HepG2 (cell line): ENCODE data around the gene ANKRD35. TPM values are rescaled to one million over a fixed set of nuclear protein-coding genes. Genes with fewer than 3 reads are reported as not detected.

ENCODE experiments used
- MATR3 ChIP-seq: sonication (generic); formaldehyde crosslinking; IDR thresholded peaks from 2 replicates; pipeline ENCODE4 v1.4.0; 2020; ENCODE audit warnings: missing genetic modification reagents
- NFE2 ChIP-seq: sonication (generic); formaldehyde crosslinking; IDR thresholded peaks from 2 replicates; pipeline ENCODE4 v1.4.0; 2020; ENCODE audit warnings: missing genetic modification reagents
- PAXIP1 ChIP-seq: sonication (generic); formaldehyde crosslinking; conservative IDR thresholded peaks from 2 replicates; pipeline ENCODE4 v1.4.0; 2020; ENCODE audit warnings: mild to moderate bottlenecking, missing genetic modification reagents, moderate library complexity
- PRMT3 ChIP-seq: sonication (generic); formaldehyde crosslinking; IDR thresholded peaks from 2 replicates; pipeline ENCODE4 v1.8.1; 2022; ENCODE audit warnings: low read depth, mild to moderate bottlenecking, moderate library complexity, missing genetic modification reagents, borderline replicate concordance
- RXRA ChIP-seq: sonication (generic); formaldehyde crosslinking; IDR thresholded peaks from 2 replicates; pipeline ENCODE4 v1.5.1; 2020; ENCODE audit warnings: missing genetic modification reagents
- SYNCRIP ChIP-seq: fragments of 200-400 bp; formaldehyde crosslinking; IDR thresholded peaks from 2 replicates; pipeline ENCODE4 v1.6.1; 2018; ENCODE audit warnings: mild to moderate bottlenecking, low read depth, low read length; ENCODE audit not compliant: insufficient read depth
- U2AF2 ChIP-seq: fragments of 200-400 bp; formaldehyde crosslinking; IDR thresholded peaks from 2 replicates; pipeline ENCODE4 v1.6.1; 2017; ENCODE audit warnings: low read depth, mild to moderate bottlenecking, low read length
- XRCC5 ChIP-seq: fragments of 200-400 bp; formaldehyde crosslinking; optimal IDR thresholded peaks from 2 replicates; pipeline ENCODE3; 2017; ENCODE audit warnings: mild to moderate bottlenecking, low read length
- ZBTB25 ChIP-seq: IDR thresholded peaks from 2 replicates; pipeline ENCODE4 v1.6.1; 2018; ENCODE audit warnings: missing genetic modification reagents
- ZFP90 ChIP-seq: sonication (generic); formaldehyde crosslinking; IDR thresholded peaks from 2 replicates; pipeline ENCODE4 v1.8.0; 2022; ENCODE audit warnings: missing genetic modification reagents, mild to moderate bottlenecking, inconsistent platforms, borderline replicate concordance
- ZKSCAN8 ChIP-seq: IDR thresholded peaks from 2 replicates; pipeline ENCODE4 v1.6.1; 2016; ENCODE audit warnings: borderline replicate concordance, missing genetic modification reagents, missing compliant biosample characterization
- ZNF335 ChIP-seq: sonication (generic); formaldehyde crosslinking; IDR thresholded peaks from 2 replicates; pipeline ENCODE4 v1.4.0; 2020; ENCODE audit warnings: missing genetic modification reagents
- ZNF337 ChIP-seq: sonication (generic); formaldehyde crosslinking; IDR thresholded peaks from 2 replicates; pipeline ENCODE4 v1.5.1; 2020; ENCODE audit warnings: missing genetic modification reagents, low read depth, mild to moderate bottlenecking, borderline replicate concordance
- ZNF577 ChIP-seq: sonication (generic); formaldehyde crosslinking; IDR thresholded peaks from 2 replicates; pipeline ENCODE4 v1.4.0; 2020; ENCODE audit warnings: mild to moderate bottlenecking, low read depth, missing genetic modification reagents, borderline replicate concordance
- ZNF790 ChIP-seq: sonication (generic); formaldehyde crosslinking; IDR thresholded peaks from 2 replicates; pipeline ENCODE4 v1.8.0; 2022; ENCODE audit warnings: missing genetic modification reagents, mild to moderate bottlenecking, borderline replicate concordance
- ZNF878 ChIP-seq: sonication (generic); formaldehyde crosslinking; IDR thresholded peaks from 2 replicates; pipeline ENCODE4 v1.8.1; 2023; ENCODE audit warnings: mild to moderate bottlenecking, missing genetic modification reagents, moderate library complexity
- ZSCAN30 ChIP-seq: sonication (generic); formaldehyde crosslinking; IDR thresholded peaks from 2 replicates; pipeline ENCODE4 v1.5.0; 2020; ENCODE audit warnings: mild to moderate bottlenecking, missing genetic modification reagents
- ZSCAN5A ChIP-seq: sonication (generic); formaldehyde crosslinking; IDR thresholded peaks from 2 replicates; pipeline ENCODE4 v1.8.0; 2022; ENCODE audit warnings: mild to moderate bottlenecking, missing genetic modification reagents, borderline replicate concordance
- ZXDC ChIP-seq: sonication (generic); formaldehyde crosslinking; IDR thresholded peaks from 2 replicates; pipeline ENCODE4 v1.5.0; 2020; ENCODE audit warnings: mild to moderate bottlenecking, missing genetic modification reagents
- polyA plus RNA-seq, 8 experiments: library from polyadenylated mRNA; depleted of rRNA in 3 of 8; stranded (reverse) in 7 of 8; unstranded in 1 of 8; fragments of >200 nt; fragmentation: Illumina TruSeq in 4 of 8; extraction: Trizol in 4 of 8; gene quantifications; 2 replicates each; pipeline versions ENCODE4 v1.2.1 to v1.2.3, GENCODE V29; 2011 to 2016; ENCODE audit warnings: low read depth in 4 of 8, missing spikeins in 1 of 8, mixed read lengths in 1 of 8; ENCODE audit not compliant: insufficient read depth in 1 of 8
- total RNA-seq, 5 experiments: library from RNA; depleted of rRNA; stranded (reverse); fragments of >200 nt; fragmentation: Illumina TruSeq; extraction: Trizol; gene quantifications; 2 replicates each; pipeline ENCODE4 v1.2.3, GENCODE V29; 2016; ENCODE audit warnings: low read depth in 1 of 5

Gene ANKRD35
- total and polyA plus RNA-seq, 2 of the 13 experiments (the other 11 are each of a cell fraction or from before 2014, with no cell fraction given), result 0.02 TPM; not detected in 1

- TF ChIP-seq ZFP90 (CRISPR knock-in tag) (peak; percentile 70; the same call in 1 of the 2 replicates), MATR3 (CRISPR knock-in tag) (no peak), SYNCRIP (no peak), ZNF790 (CRISPR knock-in tag) (no peak; the same call in 1 of the 2 replicates), XRCC5 (peak; percentile 70), ZXDC (CRISPR knock-in tag) (no peak), ZNF878 (peak; percentile 83; the same call in 1 of the 2 replicates), ZNF335 (CRISPR knock-in tag) (peak; percentile 86), ZNF577 (CRISPR knock-in tag) (no peak), RXRA (CRISPR knock-in tag) (peak; percentile 48; the same call in 1 of the 2 replicates), PRMT3 (no peak), ZSCAN5A (CRISPR knock-in tag) (no peak), U2AF2 (no peak), ZBTB25 (CRISPR knock-in tag) (no peak; the same call in 1 of the 2 replicates), ZNF337 (CRISPR knock-in tag) (peak; percentile 71; the same call in 1 of the 2 replicates), NFE2 (CRISPR knock-in tag) (no peak), PAXIP1 (peak; percentile 54), ZSCAN30 (CRISPR knock-in tag) (0 out of 2 replicates have a peak, but pooled peaks have one; percentile 28), ZKSCAN8 (CRISPR knock-in tag) (0 out of 2 replicates have a peak, but pooled peaks have one; percentile 59)
Observed at GRCh38 chr1:145823565-145824498, 61.8 kb downstream of the ANKRD35 start, which contains the start of the genes POLR3C and RNF115 (continued).
